ENCODE data around the gene RNASET2.

The RNASET2 gene

GRCh38 chr6:166944666-166945256, 11.6 kb downstream of the RNASET2 start:
- no peak for DNase-seq

- DNase-seq: no peak
These were observed 13.8 kb downstream of the RNASET2 start for GRCh38 chr6:166942393-166943168.

GRCh38 chr6:166940643-166941068, 15.7 kb downstream of the RNASET2 start:
- no peak for DNase-seq

- DNase-seq: no peak
These were observed 16.5 kb downstream of the RNASET2 start for GRCh38 chr6:166939894-166940293.

- DNase-seq: no peak
These were observed 17.0 kb downstream of the RNASET2 start for GRCh38 chr6:166939345-166939744.

GRCh38 chr6:166938704-166939103, 17.6 kb downstream of the RNASET2 start:
- DNase-seq: no peak

GRCh38 chr6:166938150-166938549, 18.2 kb downstream of the RNASET2 start:
- DNase-seq: no peak

GRCh38 chr6:166937746-166938145, 18.6 kb downstream of the RNASET2 start:
- no peak for DNase-seq

- DNase-seq: no peak
These were observed 20.1 kb downstream of the RNASET2 start for GRCh38 chr6:166936079-166936787.

GRCh38 chr6:166935353-166935752, 21.0 kb downstream of the RNASET2 start:
- no peak for DNase-seq

GRCh38 chr6:166934174-166934573, 22.2 kb downstream of the RNASET2 start:
- no peak for DNase-seq

GRCh38 chr6:166933396-166933795, 23.0 kb downstream of the RNASET2 start:
- DNase-seq: no peak

- no peak for DNase-seq
These were observed 23.7 kb downstream of the RNASET2 start for GRCh38 chr6:166932616-166933015.

GRCh38 chr6:166932116-166932515, 24.2 kb downstream of the RNASET2 start:
- DNase-seq: no peak

GRCh38 chr6:166931426-166931970, 24.9 kb downstream of the RNASET2 start:
- no peak for DNase-seq

GRCh38 chr6:166930354-166930891, 25.9 kb downstream of the RNASET2 start:
- no peak for DNase-seq

GRCh38 chr6:166929542-166930189, 26.7 kb downstream of the RNASET2 start:
- no peak for DNase-seq

GRCh38 chr6:166928644-166929541, 27.5 kb downstream of the RNASET2 start:
- DNase-seq: no peak

GRCh38 chr6:166927935-166928643, 28.3 kb downstream of the RNASET2 start:
- DNase-seq: no peak

GRCh38 chr6:166927240-166927934, 29.0 kb downstream of the RNASET2 start:
- DNase-seq: no peak

Measured in NCI-H1694 (cell line).